Measurements from ENCODE around the gene VWA3B. TPM values are rescaled to one million over a fixed set of nuclear protein-coding genes. Genes with fewer than 3 reads are reported as not detected.

The VWA3B gene
- polyA plus RNA-seq (0.05 to 0.24 TPM in 2 of 3 replicates, not detected in the other), polyA minus RNA-seq (0.20 TPM in 1 of 3 replicates, not detected in the others)
- polyA plus RNA-seq (2011; ENCODE audit: low read depth): not detected
- 0.30 TPM in 1 of 2 replicates, not detected in the other for polyA plus RNA-seq (2011; cell fraction: cytosol; rRNA removed)
- 0.22 and 0.27 TPM in 2 replicates for polyA plus RNA-seq (2011; cell fraction: nucleus; rRNA removed)
- polyA plus RNA-seq (2012; ENCODE audit: low replicate concordance): not detected in 2 replicates
- polyA minus RNA-seq (2011; cell fraction: cytosol; rRNA and poly(A)+ RNA removed): not detected
- polyA minus RNA-seq (2011; cell fraction: nucleus; rRNA and poly(A)+ RNA removed): not detected in 2 replicates

GRCh38 chr2:98086491-98087446, at the start of gene VWA3B:
TSS of gene VWA3B (plus strand) at chr2:98087167. CDS start at chr2:98093093, 5,926 bp downstream.
- no peak for DNase-seq (ENCODE audit: low read depth, low spot score)
- H3K9me1 ChIP-seq (ENCODE audit: control insufficient read depth, extremely low read depth, insufficient read depth, low read length): no peaks in the 10 kb centered on the region
- H3K9ac ChIP-seq (ENCODE audit: control insufficient read depth, extremely low read depth, insufficient read depth, low read length): peak within 1 kb of the TSS; percentile 68
- H3K4me3 ChIP-seq (ENCODE audit: control insufficient read depth in 2 of 3, extremely low read depth in 1 of 3, insufficient read depth in 2 of 3, low read depth in 1 of 3, low read length in 3 of 3): peak within 1 kb of the TSS; percentile 56 to 79 (median 78)
- no peaks in the 10 kb centered on the region for H3K36me3 ChIP-seq (ENCODE audit: control insufficient read depth in 2 of 2, extremely low read depth in 1 of 2, insufficient read depth in 2 of 2, low read length in 2 of 2)
- peaks cover 3% of the 10 kb centered on the region for H3K4me1 ChIP-seq (ENCODE audit: control insufficient read depth, extremely low read depth, insufficient read depth, low read length)
- peak within 1 kb of the TSS; percentile 98 for H3K4me2 ChIP-seq (ENCODE audit: control insufficient read depth, extremely low read depth, insufficient read depth, low read depth, low read length)
- no peak for TF ChIP-seq EZH2 (IDR thresholded peaks at IDR 0.05; ENCODE audit: low read length)
- TF ChIP-seq CTCF (optimal IDR thresholded peaks at IDR 0.05 in 1 of 3, IDR thresholded peaks at IDR 0.05 in 1 of 3, conservative IDR thresholded peaks at IDR 0.05 in 1 of 3; ENCODE audit: extremely low read depth in 1 of 3, insufficient read depth in 2 of 3, low read length in 3 of 3): no peak
- no peaks in the 10 kb centered on the region for H3K79me2 ChIP-seq (ENCODE audit: control insufficient read depth, insufficient read depth, low read length)
- H4K20me1 ChIP-seq (ENCODE audit: control insufficient read depth, extremely low read depth, insufficient read depth, low read length): no peaks in the 10 kb centered on the region
- FAIRE-seq: no peak
- peak within 1 kb of the TSS; percentile 36 for H3K27ac ChIP-seq (ENCODE audit: control insufficient read depth, insufficient read depth, low read length)
- peaks cover 12% of the 10 kb centered on the region for H3K27me3 ChIP-seq (ENCODE audit: control insufficient read depth, extremely low read depth, insufficient read depth, low read length)
- H3K9me3 ChIP-seq (ENCODE audit: control insufficient read depth, low read depth, low read length): no peaks in the 10 kb centered on the region
- peak within 1 kb of the TSS; percentile 94 for H2AFZ ChIP-seq (ENCODE audit: control insufficient read depth, low read length)
- dilution Hi-C loops (cut with MboI; ENCODE audit: extremely low pct_ligation_motif_present, low sequenced_read_pairs): no loop called here

DNA sequence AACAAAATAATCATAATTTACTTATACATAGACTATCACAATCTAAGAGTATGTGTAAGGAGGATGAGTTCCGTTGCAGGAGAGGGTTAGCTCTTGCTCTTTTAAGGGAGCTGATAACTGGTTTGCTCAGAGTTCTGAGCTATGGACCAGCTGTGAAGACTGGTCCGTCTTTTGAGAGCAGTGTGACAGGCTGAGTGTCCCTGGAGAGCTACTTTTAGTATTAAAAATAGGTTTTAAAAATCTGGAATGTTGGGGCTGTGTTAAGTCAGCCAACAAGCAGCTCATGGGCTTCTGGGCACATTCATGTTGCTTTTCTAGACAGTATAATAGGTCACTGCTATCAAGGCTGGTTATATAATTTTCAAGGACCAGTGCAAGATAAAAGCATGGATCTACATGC, 49.8 kb upstream of the VWA3B start:
- Histone ChIP-seq H3K9me1 (ENCODE audit: control insufficient read depth, extremely low read depth, insufficient read depth, low read length) (no peaks in the 10 kb centered on the region), H3K79me2 (ENCODE audit: control insufficient read depth, insufficient read depth, low read length) (no peaks in the 10 kb centered on the region), H4K20me1 (ENCODE audit: control insufficient read depth, extremely low read depth, insufficient read depth, low read length) (no peaks in the 10 kb centered on the region), H3K4me3 (ENCODE audit: control insufficient read depth in 2 of 3, extremely low read depth in 1 of 3, insufficient read depth in 2 of 3, low read depth in 1 of 3, low read length in 3 of 3) (no peak overlapping the region), H3K9me3 (ENCODE audit: control insufficient read depth, low read depth, low read length) (no peaks in the 10 kb centered on the region), H3K36me3 (ENCODE audit: control insufficient read depth in 2 of 2, extremely low read depth in 1 of 2, insufficient read depth in 2 of 2, low read length in 2 of 2) (no peaks in the 10 kb centered on the region), H3K9ac (ENCODE audit: control insufficient read depth, extremely low read depth, insufficient read depth, low read length) (no peak overlapping the region), H3K27me3 (ENCODE audit: control insufficient read depth, extremely low read depth, insufficient read depth, low read length) (no peaks in the 10 kb centered on the region), H3K4me1 (ENCODE audit: control insufficient read depth, extremely low read depth, insufficient read depth, low read length) (no peaks in the 10 kb centered on the region), H3K27ac (ENCODE audit: control insufficient read depth, insufficient read depth, low read length) (no peak overlapping the region), H2AFZ (ENCODE audit: control insufficient read depth, low read length) (no peak overlapping the region), H3K4me2 (ENCODE audit: control insufficient read depth, extremely low read depth, insufficient read depth, low read depth, low read length) (no peak overlapping the region)
- no peak for DNase-seq (ENCODE audit: low read depth, low spot score)
- no peak for TF ChIP-seq CTCF (optimal IDR thresholded peaks at IDR 0.05 in 1 of 3, IDR thresholded peaks at IDR 0.05 in 1 of 3, conservative IDR thresholded peaks at IDR 0.05 in 1 of 3; ENCODE audit: extremely low read depth in 1 of 3, insufficient read depth in 2 of 3, low read length in 3 of 3)
- TF ChIP-seq EZH2 (IDR thresholded peaks at IDR 0.05; ENCODE audit: low read length): no peak
- dilution Hi-C loops (cut with MboI; ENCODE audit: extremely low pct_ligation_motif_present, low sequenced_read_pairs): no loop called here
- no peak for FAIRE-seq

Data from keratinocyte (primary cell).